IMR-90 (cell line): Measurements from ENCODE around the gene TNK1. TPM values are rescaled to one million over a fixed set of nuclear protein-coding genes. Genes with fewer than 3 reads are reported as not detected.

Experiments
- ATAC-seq: fragments of 200-7000 bp; cut with Tn5 transposase; 2 replicates; pipeline ENCODE4 v1.9.1; 2020; ENCODE audit warnings: low read depth, mild to moderate bottlenecking, moderate library complexity
- BruUV-seq: library from RNA; stranded (reverse); fragments of 400-500 nt; replicated peaks from 2 replicates; lab custom pipeline; 2021; lab: Mats Ljungman, UMichigan
- CTCF ChIA-PET: fragments of 300-600 bp; formaldehyde crosslinking; extraction: SDS; loops from one replicate; lab custom pipeline; 2021; ENCODE audit warnings: antibody characterized with exemption; lab: Yijun Ruan, JAX
- POLR2A ChIA-PET: fragments of 300-600 bp; sonication (Branson Sonifier 250); formaldehyde crosslinking; loops from one replicate; lab custom pipeline; 2022; ENCODE audit warnings: antibody characterized with exemption; ENCODE audit not compliant: unreplicated experiment; lab: Charles Lee
- DNase-seq: peaks from one replicate; pipeline ENCODE4 v3.0.0; 2013
- H2AFZ ChIP-seq: replicated peaks from 2 replicates; pipeline ENCODE3; 2013; ENCODE audit warnings: low read length, mild to moderate bottlenecking; ENCODE audit not compliant: poor library complexity
- H2AK5ac ChIP-seq: 2 replicates; pipeline ENCODE4 v1.6.1; 2013; ENCODE audit warnings: low read depth, low read length, inconsistent platforms
- H2AK9ac ChIP-seq: replicated peaks from 2 replicates; pipeline ENCODE3; 2013; ENCODE audit warnings: mild to moderate bottlenecking, low read depth, low read length, moderate library complexity; ENCODE audit not compliant: poor library complexity
- H2BK120ac ChIP-seq: 2 replicates; pipeline ENCODE4 v1.6.1; 2013; ENCODE audit warnings: low read depth, low read length, inconsistent platforms
- H2BK15ac ChIP-seq: 3 replicates; pipeline ENCODE4 v1.6.1; 2013; ENCODE audit warnings: low read depth, low read length, inconsistent platforms
- H2BK20ac ChIP-seq: 2 replicates; pipeline ENCODE4 v1.6.1; 2013; ENCODE audit warnings: low read depth, mild to moderate bottlenecking, inconsistent platforms, low read length, moderate library complexity
- H2BK5ac ChIP-seq: 2 replicates; pipeline ENCODE4 v1.6.1; 2013; ENCODE audit warnings: mild to moderate bottlenecking, low read depth, low read length, inconsistent platforms; ENCODE audit not compliant: poor library complexity, severe bottlenecking
- H3K14ac ChIP-seq: replicated peaks from 2 replicates; pipeline ENCODE4 v1.6.1; 2013; ENCODE audit warnings: low read depth, low read length, inconsistent platforms
- H3K18ac ChIP-seq: 2 replicates; pipeline ENCODE4 v1.6.1; 2013; ENCODE audit warnings: low read depth, low read length, control low read depth
- H3K23ac ChIP-seq: 2 replicates; pipeline ENCODE4 v1.6.1; 2013; ENCODE audit warnings: low read depth, low read length, inconsistent platforms
- H3K27ac ChIP-seq: 2 replicates; pipeline ENCODE4 v1.5.1; 2013; ENCODE audit warnings: mild to moderate bottlenecking, control low read depth, low read length; ENCODE audit not compliant: insufficient read depth
- H3K27me3 ChIP-seq: 2 replicates; pipeline ENCODE4 v1.6.1; 2013; ENCODE audit warnings: low read length; ENCODE audit not compliant: control insufficient read depth, insufficient read depth
- H3K36me3 ChIP-seq: 2 replicates; pipeline ENCODE4 v1.6.1; 2013; ENCODE audit warnings: low read length, mixed read lengths; ENCODE audit not compliant: control insufficient read depth, insufficient read depth
- H3K4ac ChIP-seq: 2 replicates; pipeline ENCODE4 v1.6.1; 2013; ENCODE audit warnings: low read depth, low read length, inconsistent platforms
- H3K4me1 ChIP-seq: 2 replicates; pipeline ENCODE4 v1.6.1; 2013; ENCODE audit warnings: low read length, mixed read lengths; ENCODE audit not compliant: control insufficient read depth, insufficient read depth
- H3K4me2 ChIP-seq: 2 replicates; pipeline ENCODE4 v1.6.1; 2013; ENCODE audit warnings: low read depth, mild to moderate bottlenecking, control low read depth, low read length, moderate library complexity
- H3K4me3 ChIP-seq: 2 replicates; pipeline ENCODE4 v1.5.1; 2013; ENCODE audit warnings: low read depth, mild to moderate bottlenecking, control low read depth, low read length, moderate library complexity; ENCODE audit not compliant: insufficient read depth
- H3K56ac ChIP-seq: 2 replicates; pipeline ENCODE4 v1.6.1; 2013; ENCODE audit warnings: low read length, inconsistent platforms; ENCODE audit not compliant: insufficient read depth; ENCODE audit errors: extremely low read depth
- H3K79me1 ChIP-seq, 2 experiments: 2 replicates each; pipeline ENCODE4 v1.6.1; 2013; ENCODE audit warnings: low read length in 2 of 2, inconsistent platforms in 1 of 2, low read depth in 1 of 2
- H3K9ac ChIP-seq: 2 replicates; pipeline ENCODE4 v1.6.1; 2013; ENCODE audit warnings: low read depth, low read length, control low read depth
- H3K9me1 ChIP-seq: 2 replicates; pipeline ENCODE4 v1.6.1; 2013; ENCODE audit warnings: low read length, inconsistent platforms; ENCODE audit not compliant: insufficient read depth
- H3K9me3 ChIP-seq: 2 replicates; pipeline ENCODE4 v1.6.1; 2013; ENCODE audit warnings: low read length; ENCODE audit not compliant: control insufficient read depth, insufficient read depth
- H4K20me1 ChIP-seq: 2 replicates; pipeline ENCODE4 v1.6.1; 2013; ENCODE audit warnings: low read length, inconsistent platforms; ENCODE audit not compliant: insufficient read depth
- H4K5ac ChIP-seq: 2 replicates; pipeline ENCODE4 v1.6.1; 2013; ENCODE audit warnings: mild to moderate bottlenecking, low read depth, low read length, control low read depth
- H4K8ac ChIP-seq, 2 experiments: 2 replicates each; pipeline ENCODE4 v1.6.1; 2013; ENCODE audit warnings: low read depth in 2 of 2, low read length in 2 of 2, control low read depth in 1 of 2, inconsistent platforms in 1 of 2
- H4K91ac ChIP-seq: 2 replicates; pipeline ENCODE4 v1.6.1; 2013; ENCODE audit warnings: low read depth, low read length, inconsistent platforms; ENCODE audit not compliant: insufficient read depth
- BHLHE40 ChIP-seq: fragments of 150-350 bp; IDR thresholded peaks from 2 replicates; pipeline ENCODE4 v1.6.1; 2016; ENCODE audit warnings: mild to moderate bottlenecking, low read depth, low read length
- CEBPB ChIP-seq: IDR thresholded peaks from 2 replicates; pipeline ENCODE4 v1.6.1; 2012; ENCODE audit warnings: low read depth, low read length, improper control_type of control experiment
- CHD1 ChIP-seq: IDR thresholded peaks from 2 replicates; pipeline ENCODE4 v1.6.1; 2012; ENCODE audit warnings: low read depth, low read length, improper control_type of control experiment
- CTCF ChIP-seq: conservative IDR thresholded peaks from 2 replicates; pipeline ENCODE4 v1.5.1; 2012; ENCODE audit warnings: mild to moderate bottlenecking, low read depth, low read length, improper control_type of control experiment
- ELK1 ChIP-seq: fragments of 150-350 bp; IDR thresholded peaks from 2 replicates; pipeline ENCODE4 v1.6.1; 2016; ENCODE audit warnings: low read depth, mild to moderate bottlenecking, low read length, moderate library complexity, borderline replicate concordance
- FOS ChIP-seq: fragments of 150-350 bp; IDR thresholded peaks from 2 replicates; pipeline ENCODE4 v1.6.1; 2016; ENCODE audit warnings: low read depth, low read length
- MAFK ChIP-seq: IDR thresholded peaks from 2 replicates; pipeline ENCODE4 v1.6.1; 2012; ENCODE audit warnings: low read depth, low read length, improper control_type of control experiment
- MAZ ChIP-seq: IDR thresholded peaks from 2 replicates; pipeline ENCODE4 v1.6.1; 2012; ENCODE audit warnings: low read depth, mild to moderate bottlenecking, low read length, improper control_type of control experiment, moderate library complexity, borderline replicate concordance
- MXI1 ChIP-seq: IDR thresholded peaks from 2 replicates; pipeline ENCODE4 v1.6.1; 2012; ENCODE audit warnings: low read depth, mild to moderate bottlenecking, low read length, moderate library complexity, borderline replicate concordance
- NFE2L2 ChIP-seq: fragments of 150-350 bp; IDR thresholded peaks from 2 replicates; pipeline ENCODE4 v1.6.1; 2016; ENCODE audit warnings: low read depth, mild to moderate bottlenecking, low read length
- RAD21 ChIP-seq: IDR thresholded peaks from 2 replicates; pipeline ENCODE4 v1.6.1; 2012; ENCODE audit warnings: low read length, improper control_type of control experiment
- RCOR1 ChIP-seq: IDR thresholded peaks from 2 replicates; pipeline ENCODE4 v1.6.1; 2012; ENCODE audit warnings: mild to moderate bottlenecking, low read length, improper control_type of control experiment; ENCODE audit not compliant: insufficient replicate concordance
- WGBS, 2 experiments: methylation state at CpG; one replicate each; pipeline versions ENCODE4 v1.1.5 to v1.1.7; 2013; ENCODE audit warnings: missing lambda C conversion rate in 2 of 2; ENCODE audit not compliant: insufficient read length in 1 of 2; ENCODE audit errors: extremely low coverage in 2 of 2; 5-methylcytosine and 5-hydroxymethylcytosine counted together
- dilution Hi-C: fragments of 300-500 bp; cut with HindIII; formaldehyde crosslinking; loops from one replicate; pipeline ENCODE4 v1.14.3; 2018; ENCODE audit warnings: low sequenced_read_pairs; ENCODE audit not compliant: unreplicated experiment
- in situ Hi-C: fragments of 300-500 bp; cut with MboI; formaldehyde crosslinking; loops from 3 replicates; pipeline ENCODE4 v1.14.3; 2019; ENCODE audit warnings: low sequenced_read_pairs, inconsistent platforms, mixed read lengths
- intact Hi-C: fragments of 100-400 bp; cut with micrococcal nuclease; formaldehyde crosslinking; loops from 2 replicates; pipeline ENCODE4 v1.10.0; 2022
- polyA plus RNA-seq, 3 experiments: library from polyadenylated mRNA; depleted of rRNA; stranded (reverse); fragments of >200 nt; gene quantifications; 2 replicates each; pipeline ENCODE4 v1.2.3, GENCODE V29; 2012; ENCODE audit warnings: low replicate concordance in 1 of 3
- total RNA-seq: library from RNA; depleted of rRNA; stranded (reverse); fragments of >200 nt; gene quantifications from 2 replicates; pipeline ENCODE4 v1.2.3, GENCODE V29; 2012

Gene TNK1
- total and polyA plus RNA-seq, 2 of the 4 experiments (the other 2 are of a cell fraction), result 0.44 to 0.54 TPM

GRCh38 chr17:7394452-7395191, 13.7 kb downstream of the TNK1 start, which contains the start of gene PLSCR3 (continued):
- TF ChIP-seq MAFK (peak; percentile 69), MAZ (peak; percentile 62; the same call in 1 of the 2 replicates)

- Histone ChIP-seq H4K8ac (no peak overlapping the region), H2BK120ac (no peak overlapping the region), H2BK15ac (no peak overlapping the region), H3K36me3 (peaks cover 12% of the 10 kb centered on the region), H2AK5ac (no peak overlapping the region; the same call in 1 of the 2 replicates), H3K23ac (0 out of 2 replicates have a peak overlapping the region, but pooled peaks have one; percentile 52), H3K4me3 (no peak overlapping the region), H2BK5ac (no peak overlapping the region), H3K79me1 (peaks cover 14 to 34% of the 10 kb centered on the region in 2 experiments), H3K27me3 (no peaks in the 10 kb centered on the region), H2AK9ac (no peak overlapping the region), H4K91ac (no peak overlapping the region; the same call in 1 of the 2 replicates), H4K20me1 (no peaks in the 10 kb centered on the region), H2AFZ (no peak overlapping the region), H4K5ac (no peak overlapping the region), H3K4me2 (no peak overlapping the region), H3K9me3 (no peaks in the 10 kb centered on the region), H3K18ac (no peak overlapping the region), H3K27ac (no peak overlapping the region), H3K4ac (no peak overlapping the region), H2BK20ac (no peak overlapping the region), H3K56ac (no peak overlapping the region), H3K4me1 (peaks cover 8% of the 10 kb centered on the region), H3K9ac (no peak overlapping the region), H3K9me1 (peaks cover 7% of the 10 kb centered on the region; the same call in 1 of the 2 replicates), H3K14ac (no peak overlapping the region)
- DNase-seq (no peak), ATAC-seq (no peak)
- WGBS, 2 experiments, result 88% methylated on average over 3 of the region's 4 CpGs; no CpG with 5 or more reads in 1 of the 2 experiments
- no TSS peak for BruUV-seq
- intact Hi-C loops (no loop called here), dilution Hi-C loops (no loop called here), in situ Hi-C loops (no loop called here)
- ChIA-PET POLR2A (no interaction called here), CTCF (no interaction called here)
- TF ChIP-seq RCOR1 (no peak), CTCF (no peak), MXI1 (no peak), ELK1 (no peak), RAD21 (no peak), BHLHE40 (no peak), CHD1 (no peak), NFE2L2 (no peak), CEBPB (no peak), FOS (no peak)
Measured at GRCh38 chr17:7396147-7396546, 15.3 kb downstream of the TNK1 start.
